Activated naive CD8-positive, alpha-beta T cell treated with anti-CD3 and anti-CD28 coated beads, Interleukin-2, amount 50 U/mL, for 16 hours (primary cell): ENCODE measurements around the gene ZNF667.

Experiments used
- DNase-seq: peaks from one replicate; pipeline ENCODE4 v3.0.0-alpha.2; 2020; ENCODE audit warnings: low read depth, low spot score

ZNF667 gene

DNA sequence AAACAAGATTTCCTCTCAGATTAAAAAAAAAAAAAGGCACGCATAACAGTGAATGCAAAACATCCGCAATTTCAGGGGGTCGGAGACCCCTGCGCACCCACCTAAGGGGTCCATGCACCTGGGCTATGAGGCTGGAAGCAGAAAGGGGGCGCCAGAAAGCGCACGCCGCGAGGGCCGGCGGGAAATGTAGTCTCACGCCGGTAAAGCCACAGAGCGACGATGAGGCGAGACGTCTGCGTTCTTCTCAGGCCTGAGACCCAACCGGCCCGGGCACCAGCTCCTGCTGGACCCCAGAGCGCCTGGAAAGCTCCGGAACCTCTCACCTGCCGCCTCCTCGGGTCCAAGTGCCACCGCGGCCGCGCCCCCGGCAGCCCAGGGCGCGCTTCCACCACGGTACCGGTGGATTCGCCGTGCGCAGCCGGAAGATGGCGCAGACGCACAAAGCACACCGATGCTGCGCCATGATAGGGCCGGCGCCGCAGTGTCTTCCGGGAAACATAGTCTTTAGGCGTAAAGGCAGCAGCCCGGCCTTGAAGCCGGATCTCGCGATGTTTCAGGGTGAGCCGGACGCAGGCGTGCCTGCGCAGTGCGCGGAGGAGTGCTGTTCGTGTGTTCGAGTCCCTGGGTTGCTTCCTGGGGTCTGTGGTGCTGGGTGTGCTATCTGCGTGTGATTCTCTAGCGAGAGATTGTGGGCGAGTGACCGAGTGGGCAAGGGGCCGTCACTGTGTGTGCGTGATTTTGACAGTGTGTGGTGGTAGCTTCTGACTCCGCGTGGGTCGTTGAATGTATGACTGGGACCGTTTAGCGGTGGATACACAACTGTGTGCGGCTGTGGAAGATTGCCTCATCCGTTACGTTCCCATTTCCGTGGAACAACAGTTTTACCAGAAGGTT lies 83.8 kb downstream of the ZNF667 start, which contains the start of gene ZNF582:
TSS of gene ZNF582 (minus strand) at position 416 of the 894 bp plus-strand sequence. CDS start 1,782 bp downstream, outside the sequence.
- peak; percentile 81 for DNase-seq
